GM18519 (cell line): Measurements from ENCODE around the gene SLC7A6.

Experiments
- ATAC-seq: cut with Tn5 transposase; IDR thresholded peaks from one replicate; pipeline ENCODE4 v1.9.1; 2021; ENCODE audit warnings: mild to moderate bottlenecking, moderate library complexity; ENCODE audit not compliant: unreplicated experiment, low FRiP score

SLC7A6 gene

DNA sequence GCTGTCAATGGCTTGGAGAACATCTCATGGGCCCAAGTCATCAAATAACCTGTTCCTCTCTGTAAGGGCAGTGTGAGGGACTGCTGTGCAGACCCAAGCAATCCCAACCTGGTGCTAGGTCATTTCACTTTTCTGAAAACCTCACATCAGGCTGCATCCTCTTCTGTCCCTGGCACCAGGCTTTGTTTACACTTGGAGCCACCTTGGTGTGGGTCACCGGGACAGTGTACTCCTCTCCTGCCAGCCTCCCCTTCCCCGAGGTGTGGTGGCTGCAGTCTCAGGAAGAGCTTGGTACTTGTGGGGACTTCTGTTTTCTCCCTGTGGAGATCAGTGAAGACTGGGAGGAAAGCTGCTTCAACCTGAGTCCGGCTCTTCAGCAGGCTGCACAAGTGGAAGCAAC, 34.0 kb downstream of the SLC7A6 start:
- ATAC-seq = no peak

DNA sequence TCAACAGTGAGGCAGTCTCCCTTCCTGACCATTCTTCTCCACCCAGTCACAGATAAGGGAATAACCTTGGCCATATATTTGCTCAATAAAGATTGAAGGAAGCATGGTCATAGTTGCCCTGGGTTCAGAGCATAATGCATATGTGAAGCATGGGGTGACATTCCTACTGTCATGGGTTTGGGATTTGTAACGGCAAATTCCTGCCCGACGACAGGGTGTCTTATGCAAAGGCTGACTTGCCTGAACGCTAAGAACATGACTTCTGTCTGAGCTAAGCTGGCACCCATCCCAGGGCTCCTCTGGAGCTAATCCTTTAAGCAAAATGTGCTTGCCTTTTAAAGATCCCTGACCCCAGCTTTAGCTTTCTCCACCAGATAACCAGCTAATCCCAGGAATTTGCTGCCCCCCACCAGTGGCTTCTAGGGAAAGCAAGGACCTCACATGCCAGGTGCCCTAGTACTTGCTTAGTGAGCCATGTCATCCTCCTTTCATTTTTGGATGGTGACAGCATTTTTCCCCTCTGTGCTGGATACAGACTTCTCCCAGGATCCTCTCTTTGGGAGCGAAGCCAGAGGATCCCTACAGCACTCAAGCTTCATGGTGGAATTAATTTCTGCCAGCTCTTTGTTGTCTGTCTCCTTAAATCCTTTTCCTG, 34.7 kb downstream of the SLC7A6 start:
- no peak for ATAC-seq

DNA sequence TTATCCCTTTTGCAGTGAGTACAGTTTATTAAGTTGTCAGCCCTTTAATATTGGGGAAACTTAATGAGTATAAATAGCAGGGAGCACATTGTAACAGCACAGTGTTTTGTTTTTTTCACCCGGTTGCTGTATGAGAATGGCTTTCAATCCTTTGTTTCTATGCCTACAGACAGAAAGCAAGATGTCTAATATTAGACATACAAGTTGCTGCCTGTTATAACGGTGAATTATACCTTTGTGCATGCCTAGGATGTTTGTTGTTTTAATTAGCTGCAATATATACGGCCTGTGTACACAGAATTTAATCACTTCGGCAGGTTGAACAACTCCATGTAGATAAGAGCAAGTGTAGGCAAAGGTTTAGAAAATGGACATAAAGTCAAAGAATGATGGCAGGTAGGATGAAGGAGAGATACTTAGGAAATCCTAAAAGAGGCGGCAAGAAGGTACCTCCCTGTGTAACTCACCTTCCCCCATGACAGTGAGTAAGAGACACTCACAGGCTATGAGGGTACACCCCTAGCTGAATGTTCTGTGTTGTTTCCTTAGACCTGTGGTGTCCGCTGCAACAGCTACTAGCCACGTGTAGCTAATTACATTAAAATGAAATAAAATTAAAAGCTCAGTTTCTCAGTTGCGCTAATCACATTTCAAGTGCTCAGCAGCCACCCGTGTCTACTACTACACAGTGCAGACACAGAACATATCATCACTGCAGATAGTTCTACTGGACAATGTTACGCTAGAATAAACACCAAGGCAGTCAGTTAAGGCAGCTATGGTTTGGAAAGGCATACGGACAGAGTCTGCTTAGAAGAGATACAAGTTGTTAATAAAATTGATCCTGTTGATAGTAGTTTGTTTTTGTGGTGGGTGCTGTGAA, 35.5 kb downstream of the SLC7A6 start:
- no peak for ATAC-seq

DNA sequence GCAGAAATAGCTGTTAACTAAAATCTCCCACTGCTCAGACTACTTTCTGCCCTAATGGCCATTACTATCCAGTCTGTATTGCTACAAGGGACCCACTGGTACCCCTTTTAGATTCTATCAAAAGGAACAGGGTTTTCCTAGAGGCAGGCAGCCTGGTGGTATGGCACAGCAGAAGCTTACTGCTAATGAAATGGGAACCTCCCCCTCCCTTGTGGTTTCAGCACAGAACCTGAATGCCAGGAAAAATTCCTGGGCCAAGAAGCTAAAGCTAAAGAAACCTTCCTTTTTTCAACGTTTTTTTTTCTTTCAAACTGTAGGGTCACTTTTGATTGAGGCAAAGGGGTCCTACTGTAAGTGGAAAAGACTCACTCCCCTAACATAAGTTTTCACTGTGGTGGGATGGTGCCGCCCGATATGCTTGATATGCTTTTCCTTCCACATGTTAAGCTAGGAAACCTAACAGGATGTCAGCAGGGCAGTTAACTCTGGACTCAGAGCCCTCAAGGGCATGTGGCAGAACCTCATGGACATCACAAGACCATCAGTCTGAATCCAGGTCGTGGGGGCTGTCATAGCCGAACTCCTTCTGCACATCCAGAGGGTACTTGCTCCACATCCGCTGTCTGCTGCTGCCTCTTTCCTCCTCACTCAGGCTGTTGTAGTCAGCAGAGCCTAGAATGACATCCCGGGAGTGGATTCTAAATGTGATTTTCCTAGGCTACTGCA, 36.6 kb downstream of the SLC7A6 start:
- ATAC-seq = no peak

DNA sequence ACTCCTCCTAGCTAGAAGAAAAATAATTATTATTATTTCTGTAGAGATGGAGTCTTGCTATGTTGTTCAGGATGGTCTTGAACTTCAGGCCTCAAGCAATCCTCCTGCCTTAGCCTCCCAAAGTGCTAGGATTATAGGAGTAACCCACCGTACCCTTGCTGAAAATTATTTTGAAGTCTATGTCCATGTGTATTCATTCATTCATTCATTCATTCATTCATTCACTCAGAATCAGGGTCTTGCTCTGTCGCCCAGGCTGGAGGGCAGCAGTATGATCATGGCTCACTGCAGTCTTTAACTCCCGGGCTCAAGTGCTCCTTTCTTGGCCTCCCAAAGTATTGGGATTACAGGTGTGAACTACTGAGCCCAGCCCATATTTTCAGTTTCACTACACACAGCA, 42.3 kb downstream of the SLC7A6 start:
- no peak for ATAC-seq

DNA sequence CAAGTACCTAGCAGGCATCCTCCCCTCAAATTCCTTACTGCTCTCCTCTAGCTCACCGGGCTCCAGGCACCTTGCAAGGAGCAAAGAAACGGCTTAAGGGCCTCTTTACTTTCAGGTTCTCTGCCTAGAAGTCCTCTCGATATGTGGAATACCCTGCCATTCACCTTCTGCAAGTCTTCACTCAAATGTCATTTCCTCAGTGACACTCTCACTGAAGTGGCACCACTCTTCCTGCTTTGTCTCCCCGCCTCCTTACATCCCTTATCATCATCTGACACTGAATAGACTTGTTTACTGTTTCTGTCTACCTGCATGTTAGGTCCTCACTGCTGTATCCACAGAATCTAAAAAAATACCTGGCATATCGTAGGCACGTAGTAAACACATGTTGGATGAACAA, 45.5 kb downstream of the SLC7A6 start:
- ATAC-seq = no peak

DNA sequence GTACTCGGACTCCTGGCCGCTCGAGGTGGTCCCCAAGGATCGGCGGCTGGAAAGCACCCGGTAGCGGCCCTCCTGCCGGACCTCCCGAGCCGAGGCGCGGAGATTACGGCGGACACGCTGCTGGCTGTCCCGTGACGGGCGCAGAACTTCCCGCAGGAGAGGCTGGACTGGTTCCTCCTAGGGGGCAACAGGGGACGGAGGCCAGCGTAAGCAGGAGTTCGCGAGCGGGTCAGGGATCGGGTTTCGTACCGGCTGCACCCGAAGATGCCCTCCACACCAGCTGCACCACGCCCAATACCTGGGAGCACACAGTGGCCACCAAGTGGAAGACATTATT, 46.1 kb downstream of the SLC7A6 start:
- ATAC-seq = peak; percentile 11

DNA sequence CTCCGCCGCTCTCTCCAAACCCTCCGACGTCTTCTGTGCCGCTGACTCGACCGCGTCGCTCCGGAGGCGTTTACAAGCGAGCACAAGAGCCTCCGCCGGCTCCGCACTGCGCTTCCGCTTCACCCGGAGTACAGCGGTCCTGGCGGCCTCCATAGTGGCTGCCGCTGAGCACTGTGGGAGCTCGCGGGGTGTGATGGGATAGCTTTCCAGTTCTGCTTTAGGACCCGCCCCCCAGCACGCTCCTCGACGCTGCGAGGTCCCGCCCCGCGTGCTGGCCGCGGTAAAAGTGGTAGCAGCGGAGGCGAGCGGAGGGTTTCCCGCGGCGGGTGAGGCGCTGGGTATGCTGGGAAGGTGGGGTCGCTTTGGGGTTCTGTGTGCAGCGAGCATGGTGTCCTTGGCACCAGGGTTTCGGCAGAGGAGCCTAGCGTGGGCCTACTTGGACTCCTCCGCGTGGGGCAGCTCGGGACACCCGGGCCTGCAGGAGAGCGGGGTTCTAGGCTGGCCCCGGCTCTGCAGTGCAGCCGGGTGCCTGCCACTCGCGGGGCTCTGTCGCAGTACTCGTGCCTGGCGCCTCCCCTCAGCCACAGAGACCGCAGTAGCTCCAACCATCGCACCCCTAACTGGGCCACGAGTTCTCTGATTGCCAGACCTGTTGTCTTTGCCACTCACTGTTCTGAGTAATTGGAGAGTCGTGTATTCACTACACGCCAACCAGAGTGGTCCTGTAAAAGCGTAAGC, 46.6 kb downstream of the SLC7A6 start, which contains the start of the genes PRMT7 and SLC7A6OS:
PRMT7 (plus strand) TSS at position 246 of the 738 bp plus-strand sequence. CDS start 4,961 bp downstream, outside the sequence.
SLC7A6OS (minus strand) TSS at position 173 of the 738 bp plus-strand sequence; CDS start at position 153, 20 bp downstream.
- peak; percentile 86 for ATAC-seq

DNA sequence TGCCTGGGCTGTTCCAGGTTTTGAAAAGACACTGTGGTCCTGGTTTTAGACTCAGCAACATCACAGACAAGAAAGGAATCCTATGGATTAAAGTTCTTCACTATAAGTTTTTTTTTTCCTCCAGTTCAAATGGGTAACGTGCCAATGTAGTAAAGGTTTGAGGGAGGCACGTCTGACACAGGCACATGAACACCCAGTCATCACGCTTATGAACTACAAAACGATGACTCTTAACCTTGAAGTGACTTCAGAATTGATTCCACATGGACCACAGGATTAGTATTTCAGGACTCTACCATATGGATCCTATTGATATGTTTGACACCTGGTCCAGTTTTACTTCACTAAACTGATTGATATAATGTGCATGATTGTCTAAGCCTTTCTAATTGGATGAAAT, 48.8 kb downstream of the SLC7A6 start:
- ATAC-seq = no peak

DNA sequence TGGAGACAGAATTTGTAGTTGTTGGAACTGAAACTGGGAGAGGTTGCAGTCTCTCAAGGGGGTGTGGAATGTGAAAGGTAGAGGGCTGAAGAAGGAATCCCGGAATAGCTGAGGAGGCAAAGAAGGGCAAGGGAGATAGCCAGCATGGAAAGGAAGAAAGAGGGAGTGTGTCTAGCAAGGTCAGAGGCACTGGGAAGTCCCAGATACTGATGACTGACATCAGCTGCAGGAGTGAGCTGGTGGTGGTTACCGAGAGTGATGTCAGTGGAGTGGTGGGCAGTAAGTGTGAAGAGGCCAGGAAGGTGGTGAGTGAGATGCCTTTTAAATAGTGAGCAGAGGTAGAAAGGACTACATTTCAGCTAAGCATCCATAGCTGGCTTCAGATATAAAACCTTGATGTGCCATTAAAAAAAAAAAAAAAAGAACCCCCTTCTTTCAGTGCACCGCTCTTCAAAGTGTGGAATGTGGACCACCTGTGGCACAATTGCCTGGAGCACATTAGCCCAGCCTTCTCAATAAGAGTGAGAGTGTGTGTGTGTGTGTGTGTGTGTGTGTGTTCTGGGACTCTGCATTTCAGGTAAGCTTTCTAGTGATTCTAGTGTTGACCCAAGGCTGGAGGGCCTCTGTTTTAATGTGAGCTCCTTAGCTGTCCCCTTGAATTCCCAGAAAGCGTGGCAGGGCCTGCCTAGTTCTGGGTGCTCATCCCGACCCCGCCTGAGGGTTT, 55.0 kb downstream of the SLC7A6 start:
- ATAC-seq = no peak

DNA sequence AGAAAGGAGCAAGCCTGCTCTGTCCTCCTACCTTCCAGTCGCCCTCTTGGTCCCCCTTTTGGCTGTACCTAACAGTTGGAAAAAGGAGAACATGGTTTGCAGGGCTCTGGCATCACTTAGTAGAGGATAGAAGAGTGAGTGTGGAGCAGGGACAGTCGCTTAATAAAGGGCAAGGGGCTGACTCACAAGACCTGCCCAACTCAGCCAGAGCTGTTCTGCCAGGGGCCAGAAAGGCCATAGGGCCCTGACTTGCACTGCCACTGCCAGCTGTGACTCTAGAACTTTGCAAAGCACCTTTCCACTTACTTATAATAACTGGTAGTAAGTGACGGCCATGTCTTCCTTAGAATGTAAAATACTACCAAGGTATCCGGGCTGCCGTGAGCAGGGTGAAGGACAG, 60.0 kb downstream of the SLC7A6 start:
- no peak for ATAC-seq

DNA sequence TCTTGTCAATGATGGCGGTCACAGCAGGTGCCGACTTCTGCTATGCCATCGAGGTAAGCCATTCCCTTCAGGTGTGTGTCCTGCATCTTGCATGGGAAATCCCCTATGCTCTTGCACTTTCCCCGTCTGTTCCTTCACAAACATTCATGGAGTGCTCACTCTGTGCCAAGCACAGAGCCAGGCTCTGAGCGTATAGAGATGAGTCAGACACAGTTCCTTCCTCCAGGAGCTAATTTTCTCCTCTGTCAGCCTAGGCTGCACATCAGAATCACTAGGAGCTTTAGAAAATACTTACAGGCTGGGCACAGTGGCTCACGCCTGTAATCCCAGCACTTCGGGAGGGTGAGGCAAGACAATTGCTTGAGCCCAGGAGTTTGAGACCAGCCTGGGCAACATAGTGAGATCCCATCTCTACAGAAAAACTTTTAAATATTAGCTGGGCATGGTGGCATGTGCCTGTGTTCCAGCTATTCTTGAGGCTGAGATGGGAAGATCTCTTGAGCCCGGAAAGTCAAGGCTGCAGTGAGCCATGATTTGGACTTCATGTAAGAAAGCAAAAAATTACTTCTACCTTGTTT, 60.5 kb downstream of the SLC7A6 start:
- ATAC-seq = no peak

DNA sequence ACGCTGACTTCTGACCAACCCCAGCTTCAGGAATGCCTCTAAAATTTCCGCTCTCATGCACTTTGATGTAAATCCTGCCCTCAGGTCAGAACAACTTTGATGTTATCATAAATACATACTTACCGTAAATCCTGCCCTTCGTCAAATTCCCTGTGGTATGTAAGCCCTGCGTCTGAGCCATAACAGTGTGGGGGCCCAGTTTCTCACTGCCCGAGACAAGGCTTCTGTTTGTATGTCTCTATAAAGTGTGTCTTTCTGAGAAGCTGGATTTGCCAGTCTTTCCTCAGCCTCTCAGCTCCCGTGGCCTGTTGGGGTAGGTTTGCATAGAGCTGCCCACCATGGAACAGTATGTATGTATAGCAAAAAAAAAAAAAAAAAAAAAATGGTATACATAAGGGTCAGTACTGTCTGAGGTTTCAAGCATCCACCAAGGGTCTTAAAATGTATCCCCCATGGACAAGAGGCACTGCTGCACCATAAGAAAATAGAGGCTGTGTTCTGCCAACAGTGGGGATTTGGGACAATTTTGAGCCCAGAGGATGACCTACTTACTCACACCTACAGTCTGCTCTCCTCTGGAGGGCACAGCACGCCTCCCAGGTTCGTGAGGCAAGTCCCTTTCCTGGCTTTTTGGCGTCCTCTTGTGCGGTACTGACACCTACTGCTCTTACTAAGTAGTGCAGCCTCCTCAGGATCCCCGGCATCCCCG, 64.0 kb downstream of the SLC7A6 start:
- ATAC-seq = peak; percentile 61

DNA sequence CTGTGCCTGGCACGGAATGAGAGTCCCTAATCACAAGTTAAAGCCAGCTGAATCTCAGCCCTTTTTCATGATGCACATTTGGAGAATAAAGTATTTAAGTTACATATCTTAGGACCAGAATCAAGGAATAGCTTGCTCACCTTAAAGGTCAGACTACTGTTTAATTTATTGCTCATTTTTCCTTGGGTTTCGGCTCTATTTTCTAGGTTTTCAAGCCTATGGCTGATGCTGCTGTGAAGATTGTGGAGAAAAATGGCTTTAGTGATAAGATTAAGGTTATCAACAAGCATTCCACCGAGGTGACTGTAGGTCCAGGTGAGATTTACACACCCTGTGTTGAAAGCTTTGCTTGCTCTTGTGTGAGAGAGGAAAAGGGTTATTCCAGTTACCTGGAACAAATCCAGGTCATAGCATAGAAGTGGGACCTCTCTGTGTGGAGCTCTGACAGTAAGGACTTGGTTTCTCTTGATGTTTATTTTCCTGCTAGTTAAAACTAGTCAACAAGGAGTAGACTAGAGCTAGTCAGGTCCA, 64.6 kb downstream of the SLC7A6 start:
- no peak for ATAC-seq

DNA sequence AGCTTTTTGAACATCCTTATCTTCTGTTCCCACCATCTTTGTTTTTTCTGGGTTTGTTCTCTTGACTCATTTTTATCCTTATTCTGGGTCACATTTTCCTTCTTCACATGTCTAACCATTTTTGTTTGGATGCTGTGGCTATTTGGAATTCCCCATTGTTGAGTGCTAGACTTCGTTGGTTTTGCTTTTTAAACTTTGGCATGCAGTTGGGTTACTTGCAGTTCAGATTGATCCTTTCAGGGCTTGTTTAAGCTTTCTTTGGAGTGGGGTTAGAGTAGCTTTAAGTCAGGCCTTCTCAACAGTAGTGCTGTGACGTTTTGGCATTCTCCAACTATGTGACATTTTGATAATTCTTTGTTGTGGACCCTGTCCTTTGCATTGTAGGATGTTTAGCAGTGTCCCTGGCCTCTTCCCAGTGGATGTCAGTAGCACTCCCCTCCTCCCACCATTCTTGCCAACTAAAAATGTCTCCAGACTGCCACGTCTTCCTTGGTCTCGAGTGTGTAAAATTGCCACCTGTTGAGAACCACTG, 67.6 kb downstream of the SLC7A6 start:
- no peak for ATAC-seq

DNA sequence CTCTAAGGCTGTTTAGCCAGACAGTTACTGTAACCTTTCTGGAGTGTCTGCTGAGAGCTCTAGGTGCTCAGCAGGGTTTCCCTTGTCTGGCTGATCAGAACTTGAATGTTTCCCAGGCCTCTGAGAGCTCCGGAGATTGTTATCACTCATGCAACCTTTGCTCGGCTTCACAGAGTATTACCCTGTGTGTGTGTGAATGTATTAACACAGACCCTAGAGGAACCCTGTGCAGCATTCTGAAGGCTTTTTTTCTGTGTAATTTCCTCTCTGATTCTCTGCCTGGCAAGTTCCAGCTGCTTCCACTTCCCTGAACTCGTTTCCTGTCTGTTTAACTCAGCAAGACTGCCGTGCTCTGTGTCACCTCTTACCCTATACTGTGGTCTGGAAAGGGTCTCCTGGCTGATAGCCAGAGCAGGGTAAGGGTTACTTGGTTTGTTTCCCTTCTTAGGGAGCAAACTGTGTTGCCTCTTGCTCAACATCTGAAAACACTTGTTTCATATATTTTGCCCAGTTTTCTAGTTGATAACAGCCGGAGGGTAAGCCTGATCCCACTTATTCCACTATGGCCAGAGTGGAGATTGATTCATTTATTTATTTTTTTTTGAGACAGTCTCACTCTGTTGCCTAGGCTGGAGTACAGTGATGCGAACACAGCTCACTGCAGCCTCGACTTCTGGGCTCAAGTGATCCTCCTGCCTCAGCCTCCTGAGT, 68.2 kb downstream of the SLC7A6 start:
- ATAC-seq = no peak

DNA sequence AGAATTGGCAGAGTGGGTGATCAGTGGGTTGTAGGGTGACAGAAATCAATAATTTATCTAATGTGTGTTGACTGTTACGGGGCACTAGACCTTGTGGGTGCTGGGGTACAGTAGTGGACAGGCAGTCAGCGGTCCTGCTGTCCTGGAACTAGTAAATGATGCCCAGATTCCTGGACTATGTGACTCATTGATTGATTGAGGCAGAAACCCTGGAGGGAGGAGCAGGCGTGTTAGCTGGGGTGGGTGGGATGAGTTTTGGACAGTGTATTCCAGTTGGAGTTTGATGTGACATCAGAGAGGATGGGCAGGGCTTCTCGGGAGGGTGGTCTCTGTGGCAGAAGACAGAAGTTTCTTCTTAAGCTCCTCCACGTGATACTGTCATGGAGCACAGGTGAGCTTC, 70.8 kb downstream of the SLC7A6 start:
- ATAC-seq = no peak
